NOMO-1 treated with DMSO at 0.1 percent for 48 hours (cell line): ENCODE results near the gene PRRG4.
"Not testable (repeated sequence)": the region's sequence is repeated elsewhere in the genome, so short reads cannot be mapped to it uniquely, and the experiment has no call there.

ENCODE experiments used
- DNase-seq: peaks from one replicate; lab custom pipeline; 2025; ENCODE audit not compliant: unreplicated experiment; lab: John Stamatoyannopoulos, UW

PRRG4 gene

GRCh38 chr11:32830413-32830738 is 649 bp downstream of the PRRG4 start:
- DNase-seq = peak; percentile 53

DNA sequence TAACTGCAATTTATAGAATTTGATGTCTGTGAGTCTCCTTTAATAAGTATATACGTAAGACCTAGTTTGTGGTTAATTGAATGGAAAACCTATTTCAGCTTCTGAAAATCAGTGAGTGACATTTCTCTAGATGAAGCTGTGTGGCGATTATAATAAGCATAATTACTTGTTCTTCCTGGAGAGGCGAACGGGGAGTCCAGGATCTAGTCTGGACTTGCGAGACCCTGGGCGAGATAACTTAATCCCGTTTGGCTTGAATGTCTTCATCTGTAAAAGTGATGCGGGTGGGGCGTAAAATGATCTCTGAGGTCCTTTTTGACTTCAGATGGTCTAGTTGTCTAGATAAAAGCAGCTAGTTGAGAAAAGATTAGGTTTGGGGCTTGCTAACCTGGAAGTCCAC is 1.1 kb downstream of the PRRG4 start:
- no peak for DNase-seq

GRCh38 chr11:32831221-32831620 is 1.5 kb downstream of the PRRG4 start:
- no peak for DNase-seq

DNA sequence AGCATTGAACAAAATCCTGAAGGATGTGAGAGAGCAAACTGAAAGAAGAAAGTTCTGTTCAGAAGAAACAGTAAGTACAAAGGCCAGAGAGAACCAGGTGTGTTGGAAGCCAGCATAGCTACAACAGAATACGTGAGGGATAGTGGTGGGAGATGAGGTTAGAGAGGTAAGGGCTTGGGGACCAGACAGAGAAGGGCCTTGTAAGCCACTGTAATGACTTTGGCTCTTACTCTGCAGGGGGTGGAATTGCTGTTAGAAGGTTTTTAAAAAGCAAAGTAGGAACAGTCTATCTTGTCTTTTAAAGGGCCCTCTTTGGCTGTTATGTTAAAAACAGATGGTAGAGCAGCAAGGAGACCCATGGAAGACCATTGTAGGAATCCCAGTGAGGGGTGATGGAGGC is 4.2 kb downstream of the PRRG4 start:
- no peak for DNase-seq

- DNase-seq = no peak
Observed at GRCh38 chr11:32836946-32837345, 7.2 kb downstream of the PRRG4 start.

- peak; percentile 13 for DNase-seq
Observed at GRCh38 chr11:32838505-32839274, 9.0 kb downstream of the PRRG4 start.

- no peak for DNase-seq
Observed at GRCh38 chr11:32839308-32839707, 9.6 kb downstream of the PRRG4 start.

DNA sequence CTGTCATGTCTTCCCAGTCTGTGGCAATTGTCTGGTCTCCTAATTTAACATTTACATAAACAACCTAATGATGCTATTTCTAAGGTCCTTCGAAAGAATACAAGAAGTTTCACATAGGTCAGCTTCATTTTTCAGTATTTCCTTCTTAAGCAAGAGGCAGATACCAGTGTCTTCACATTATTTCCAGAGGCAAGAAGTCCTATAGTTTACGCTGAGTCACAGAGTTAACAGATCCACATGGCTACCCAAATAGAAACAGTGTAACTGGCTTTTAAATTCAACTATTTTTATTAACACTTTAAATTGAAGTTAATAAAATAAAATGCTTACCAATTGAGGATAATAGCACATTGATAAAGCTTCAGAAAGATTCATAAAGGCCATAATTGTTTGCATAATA is 10.9 kb downstream of the PRRG4 start:
- DNase-seq = no peak

GRCh38 chr11:32843544-32843943 is 13.8 kb downstream of the PRRG4 start:
- peak; percentile 27 for DNase-seq

DNA sequence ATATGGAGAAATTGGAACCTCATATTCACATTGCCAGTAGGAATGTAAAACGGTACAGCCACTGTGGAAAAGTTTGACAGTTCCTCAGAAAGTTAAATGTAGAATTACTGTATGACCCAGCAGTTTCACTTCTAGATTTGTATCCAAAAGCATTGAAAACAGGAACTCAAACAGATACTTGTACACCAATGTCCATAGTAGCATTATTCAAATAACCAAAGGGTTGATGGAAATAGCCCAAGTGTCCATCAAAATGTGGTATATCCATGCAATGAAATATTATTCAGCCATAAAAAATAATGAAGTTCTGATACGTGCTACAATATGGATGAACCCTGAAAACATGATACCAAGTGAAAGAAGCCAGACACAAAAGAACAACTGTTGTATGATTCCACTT is 17.8 kb downstream of the PRRG4 start:
- peak; percentile 90 for DNase-seq

GRCh38 chr11:32849761-32850160 is 20.0 kb downstream of the PRRG4 start:
- DNase-seq = peak; percentile 14

GRCh38 chr11:32851251-32851650 is 21.5 kb downstream of the PRRG4 start:
- DNase-seq = no peak

DNA sequence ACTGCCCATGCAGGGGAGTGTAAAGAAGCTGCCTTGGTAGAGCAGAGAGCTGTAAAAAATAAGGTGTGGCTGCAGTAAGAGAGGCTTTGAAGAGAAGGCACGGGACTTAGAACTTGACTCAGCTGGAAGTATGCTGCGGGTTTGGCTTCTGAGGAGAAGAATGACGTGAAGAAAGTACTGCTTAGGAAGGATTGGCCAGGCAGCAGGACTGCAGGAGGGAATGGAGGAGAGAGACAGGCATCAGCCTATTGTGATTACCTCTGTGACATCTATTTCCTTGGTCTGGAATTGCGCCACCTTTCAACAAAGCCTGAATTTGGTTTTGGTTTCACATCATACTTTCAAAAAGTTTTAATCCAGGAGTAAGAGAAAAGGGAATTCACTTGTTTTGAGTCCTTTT is 22.5 kb downstream of the PRRG4 start:
- DNase-seq = peak; percentile 76

GRCh38 chr11:32855601-32856000 is 25.9 kb downstream of the PRRG4 start:
- DNase-seq = no peak

DNA sequence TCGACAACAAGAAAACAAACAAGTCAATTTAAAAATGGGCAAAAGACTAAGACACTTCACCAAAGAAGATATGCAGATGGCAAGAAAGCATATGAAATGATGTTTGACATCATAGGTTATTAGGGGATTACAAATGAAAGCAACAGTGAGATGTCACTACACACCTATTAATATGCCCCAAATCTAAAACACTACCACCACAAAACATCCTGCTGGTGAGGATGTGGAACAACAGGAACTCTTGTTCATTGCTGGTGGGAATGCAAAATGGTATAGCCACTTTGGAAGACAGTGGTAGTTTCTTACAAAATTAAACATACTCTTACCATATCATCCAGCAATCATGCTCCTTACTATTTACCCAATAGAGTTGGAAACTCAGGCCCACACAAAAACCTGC is 29.0 kb downstream of the PRRG4 start:
- DNase-seq = no peak

DNA sequence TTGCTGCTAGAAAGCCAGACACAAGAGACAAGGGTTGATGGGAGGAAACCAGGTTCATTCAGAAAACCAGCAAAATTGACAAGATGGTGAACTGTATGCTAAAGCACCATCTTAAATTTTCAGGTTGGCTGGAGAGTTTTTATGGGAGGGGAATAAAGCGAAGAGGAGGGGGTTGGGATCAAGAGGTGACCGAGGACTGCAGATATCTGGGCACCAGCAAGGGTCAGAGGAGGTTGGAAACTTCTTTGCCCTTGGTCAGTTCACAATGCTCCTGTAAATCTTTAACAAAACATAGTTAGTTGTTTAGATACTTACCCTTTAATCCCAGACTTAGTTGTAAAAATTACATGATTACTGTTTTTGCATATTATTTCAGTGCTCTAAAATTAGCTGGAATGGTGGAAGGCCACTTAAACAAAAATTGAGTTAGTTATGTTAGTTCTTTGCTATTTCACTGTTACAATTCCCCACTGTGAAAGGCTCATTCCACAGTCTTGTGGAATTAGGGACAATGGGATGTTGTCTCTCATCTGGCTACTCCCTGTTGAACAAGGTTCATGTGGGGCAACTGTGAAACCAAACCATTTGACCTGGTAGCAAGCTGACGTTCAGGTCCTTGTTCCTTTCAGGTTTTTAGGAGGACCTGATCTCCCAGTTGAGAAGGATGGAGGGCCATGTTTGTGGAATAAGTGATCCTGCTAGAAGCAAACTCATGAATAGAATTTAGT is 32.3 kb downstream of the PRRG4 start:
- DNase-seq = no peak

DNA sequence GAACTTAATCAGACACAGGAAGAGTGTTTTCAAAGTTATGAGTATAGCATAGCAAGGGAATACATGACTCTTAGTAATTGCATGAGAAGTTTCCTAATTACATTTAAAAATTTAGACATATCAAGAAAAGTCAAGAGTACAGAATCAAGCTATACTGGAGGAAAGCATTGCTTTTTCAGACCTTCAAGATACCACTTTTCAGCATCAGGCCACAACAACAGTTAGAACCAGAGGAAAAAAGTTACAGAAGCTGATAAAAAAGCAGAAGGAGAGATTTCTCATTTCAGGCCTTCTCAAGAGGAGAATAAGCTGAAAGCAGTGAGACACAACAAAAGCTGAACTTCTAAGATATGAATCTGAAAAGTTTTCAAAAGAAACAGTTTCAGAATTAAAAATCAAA is 34.8 kb downstream of the PRRG4 start:
- DNase-seq = no peak

DNA sequence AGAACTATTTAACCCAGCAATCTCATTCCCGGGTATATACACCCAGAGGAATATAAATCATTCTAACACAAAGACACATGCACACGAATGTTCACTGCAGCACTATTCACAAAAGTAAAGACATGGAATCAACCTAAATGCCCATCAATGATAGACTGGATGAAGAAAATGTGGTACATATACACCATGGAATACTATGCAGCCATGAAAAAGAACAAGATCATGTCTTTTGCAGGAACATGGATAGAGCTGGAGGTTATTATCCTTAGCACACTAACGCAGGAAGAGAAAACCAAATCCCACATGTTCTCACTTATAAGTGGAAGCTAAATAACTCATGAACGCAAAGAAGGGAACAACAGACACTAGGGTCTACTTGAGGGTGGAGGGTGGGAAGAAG is 39.0 kb downstream of the PRRG4 start:
- not testable (repeated sequence) for DNase-seq

DNA sequence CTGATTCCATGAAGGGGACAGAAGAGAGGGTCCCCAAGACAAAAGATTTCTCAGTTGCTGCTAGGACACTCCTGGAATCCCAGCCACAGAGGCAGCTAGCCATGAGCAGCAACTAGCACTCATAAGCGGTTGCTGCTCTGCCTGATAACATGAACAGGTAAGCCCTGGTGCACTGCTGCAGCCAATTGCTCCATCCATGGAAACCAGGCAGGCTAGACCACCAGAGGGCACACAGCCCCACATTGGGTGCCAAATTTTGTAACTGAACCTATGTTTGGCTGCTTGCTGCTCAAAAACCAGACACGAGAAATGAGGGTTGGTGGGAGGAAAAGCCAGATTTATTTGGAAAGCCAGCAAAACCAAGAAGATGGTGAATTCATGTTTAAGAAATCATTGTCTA is 40.9 kb downstream of the PRRG4 start:
- DNase-seq = no peak

DNA sequence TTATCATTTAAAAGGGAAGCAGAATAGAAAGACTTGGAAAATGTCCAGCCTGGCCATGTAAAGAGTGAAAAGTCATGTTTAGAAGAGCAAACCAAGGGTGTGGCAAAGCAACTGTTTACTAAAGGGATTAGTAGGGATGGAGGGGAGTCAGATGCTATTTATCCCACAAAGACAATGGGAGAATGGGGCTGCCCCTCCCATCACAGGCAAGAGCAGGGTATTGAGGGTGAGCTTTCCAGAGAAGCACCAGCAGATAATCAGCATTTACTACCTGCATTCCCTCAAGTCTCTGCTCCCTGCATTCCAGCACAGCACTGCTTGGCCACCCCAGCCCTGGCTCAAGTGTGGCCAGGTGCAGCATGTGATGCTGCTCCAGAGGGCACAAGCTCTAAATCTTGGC is 44.4 kb downstream of the PRRG4 start:
- DNase-seq = no peak

DNA sequence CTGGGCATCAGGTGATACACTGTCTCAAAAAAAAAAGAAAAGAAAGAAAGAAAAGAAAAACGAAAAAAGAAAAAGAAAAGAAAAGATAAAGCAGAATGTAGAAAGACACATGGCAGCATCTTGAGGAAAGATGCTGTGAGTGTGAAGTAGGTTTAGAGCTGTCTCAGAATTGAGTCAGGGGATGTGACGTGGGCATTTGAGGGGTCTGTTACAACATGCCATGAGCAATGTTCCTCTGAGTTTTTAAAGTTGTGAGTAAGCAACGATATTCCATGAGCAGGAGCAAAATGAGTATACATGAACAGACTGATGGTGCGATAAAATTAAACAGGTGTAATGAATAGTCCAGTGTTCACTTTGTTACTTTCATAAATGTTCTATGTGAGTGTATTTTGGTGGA is 51.6 kb downstream of the PRRG4 start:
- DNase-seq = no peak

- DNase-seq = no peak
Observed at GRCh38 chr11:32883421-32883820, 53.7 kb downstream of the PRRG4 start.

GRCh38 chr11:32884023-32884422 is 54.3 kb downstream of the PRRG4 start:
- DNase-seq = no peak
